Ecto neural progenitor cell (in vitro differentiated cells): ENCODE data around the gene CLSTN2.

Source experiments
- DNase-seq: peaks from one replicate; pipeline ENCODE4 v3.0.0-alpha.2; 2018; ENCODE audit warnings: low spot score

CLSTN2 gene

GRCh38 chr3:140148824-140149390, 213.9 kb downstream of the CLSTN2 start:
- no peak for DNase-seq

- DNase-seq = no peak
These were observed 216.3 kb downstream of the CLSTN2 start for GRCh38 chr3:140151321-140151720.

GRCh38 chr3:140152851-140153639, 218.1 kb downstream of the CLSTN2 start:
- DNase-seq = no peak

- DNase-seq = no peak
These were observed 218.8 kb downstream of the CLSTN2 start for GRCh38 chr3:140153736-140154135.

DNA sequence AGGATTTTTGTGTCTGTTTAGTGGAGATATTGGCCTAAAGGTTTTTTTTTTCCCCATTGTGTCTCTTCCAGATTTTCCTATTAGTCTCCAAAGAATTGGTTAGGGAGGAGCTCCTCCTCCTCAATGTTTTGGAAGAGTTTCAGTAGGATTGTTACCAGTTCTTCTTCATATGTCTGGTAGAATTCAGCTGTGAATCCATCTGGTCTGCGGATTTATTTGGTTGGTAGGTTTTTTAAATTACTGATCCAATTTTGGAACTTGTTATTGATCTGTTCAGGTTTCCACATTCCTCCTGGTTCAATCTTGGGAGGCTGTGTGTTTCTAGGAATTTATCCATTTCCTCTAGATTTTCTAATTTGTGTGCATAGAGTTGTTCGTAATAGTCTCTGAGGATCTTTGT, 222.2 kb downstream of the CLSTN2 start:
- no peak for DNase-seq

DNA sequence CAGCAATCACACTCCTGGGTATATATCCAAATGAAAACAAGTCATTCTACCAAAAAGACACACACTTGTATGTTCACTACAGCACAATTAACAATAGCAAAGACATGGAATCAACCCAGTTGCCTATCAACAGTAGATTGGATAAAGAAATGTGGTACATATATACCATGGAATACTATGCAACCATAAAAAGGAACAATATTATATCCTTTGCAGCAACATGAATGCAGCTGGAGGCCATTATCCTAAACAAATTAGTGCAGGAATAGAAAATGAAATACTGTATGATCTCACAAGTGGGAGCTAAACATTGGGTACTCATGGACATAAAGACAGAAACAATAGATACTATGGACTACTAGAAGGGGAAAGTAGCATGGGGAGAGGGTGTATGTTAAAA, 224.7 kb downstream of the CLSTN2 start:
- DNase-seq = no peak

- DNase-seq = no peak
These were observed 225.6 kb downstream of the CLSTN2 start for GRCh38 chr3:140160553-140160952.

DNA sequence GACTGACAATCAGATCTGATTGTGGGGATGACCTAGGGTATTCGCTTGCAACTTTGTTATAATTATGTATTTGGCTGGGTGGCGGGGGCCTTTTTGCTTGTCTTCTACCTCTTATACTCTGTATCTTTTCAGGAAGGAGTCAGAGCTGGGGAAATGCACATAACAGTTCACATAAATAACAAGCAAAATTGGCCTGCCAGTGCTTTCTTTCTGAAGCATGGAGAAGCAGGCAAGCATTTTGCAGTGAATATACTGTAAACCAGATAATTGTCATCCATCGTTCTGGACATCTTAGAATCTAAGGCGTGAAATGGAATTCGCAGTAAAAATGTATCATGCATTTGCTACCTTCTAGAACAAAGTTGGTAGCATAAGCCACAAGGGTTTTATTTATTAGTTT, 227.6 kb downstream of the CLSTN2 start:
- no peak for DNase-seq

GRCh38 chr3:140163159-140163763, 228.3 kb downstream of the CLSTN2 start:
- no peak for DNase-seq

DNA sequence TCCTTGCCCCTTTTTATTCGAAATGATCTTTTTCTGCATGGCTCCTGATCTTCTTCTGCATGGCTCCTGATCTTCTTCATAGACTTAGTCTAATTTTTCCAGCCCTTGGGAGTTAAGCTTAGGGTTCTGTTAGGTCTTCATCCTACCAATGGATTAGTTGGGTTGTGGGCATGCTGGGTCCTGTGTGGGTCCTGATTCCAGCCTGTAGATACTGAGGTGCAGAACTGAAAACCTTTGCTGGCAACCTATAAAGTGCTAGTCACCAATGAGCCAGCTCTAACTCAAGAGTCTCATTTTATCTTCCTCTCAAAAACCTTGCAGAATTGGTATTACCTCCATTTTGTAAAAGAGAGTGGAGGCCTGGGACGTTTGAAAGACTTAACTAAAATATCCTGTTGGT, 229.2 kb downstream of the CLSTN2 start:
- no peak for DNase-seq

- DNase-seq = no peak
These were observed 230.1 kb downstream of the CLSTN2 start for GRCh38 chr3:140164922-140165590.

DNA sequence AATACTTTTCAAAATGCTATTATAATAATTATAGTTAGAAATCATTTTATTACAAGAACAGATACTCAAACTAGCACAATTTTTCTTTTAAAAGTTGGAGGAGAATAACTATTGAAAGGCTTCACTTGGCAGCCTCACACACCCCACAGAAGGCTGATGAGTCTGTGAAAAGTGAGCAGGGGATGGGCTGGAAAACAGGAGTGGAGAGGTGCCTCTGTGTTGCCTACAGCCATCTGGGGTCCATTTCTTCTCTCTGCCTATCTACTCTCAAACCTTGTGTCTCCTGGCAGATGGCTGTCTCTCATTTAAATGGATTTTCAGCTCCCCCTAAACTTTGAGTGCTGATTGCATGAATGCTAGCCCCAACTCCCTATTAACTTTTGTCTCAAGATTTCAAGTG, 230.8 kb downstream of the CLSTN2 start:
- DNase-seq = no peak

GRCh38 chr3:140166861-140167599, 232.0 kb downstream of the CLSTN2 start:
- no peak for DNase-seq

DNA sequence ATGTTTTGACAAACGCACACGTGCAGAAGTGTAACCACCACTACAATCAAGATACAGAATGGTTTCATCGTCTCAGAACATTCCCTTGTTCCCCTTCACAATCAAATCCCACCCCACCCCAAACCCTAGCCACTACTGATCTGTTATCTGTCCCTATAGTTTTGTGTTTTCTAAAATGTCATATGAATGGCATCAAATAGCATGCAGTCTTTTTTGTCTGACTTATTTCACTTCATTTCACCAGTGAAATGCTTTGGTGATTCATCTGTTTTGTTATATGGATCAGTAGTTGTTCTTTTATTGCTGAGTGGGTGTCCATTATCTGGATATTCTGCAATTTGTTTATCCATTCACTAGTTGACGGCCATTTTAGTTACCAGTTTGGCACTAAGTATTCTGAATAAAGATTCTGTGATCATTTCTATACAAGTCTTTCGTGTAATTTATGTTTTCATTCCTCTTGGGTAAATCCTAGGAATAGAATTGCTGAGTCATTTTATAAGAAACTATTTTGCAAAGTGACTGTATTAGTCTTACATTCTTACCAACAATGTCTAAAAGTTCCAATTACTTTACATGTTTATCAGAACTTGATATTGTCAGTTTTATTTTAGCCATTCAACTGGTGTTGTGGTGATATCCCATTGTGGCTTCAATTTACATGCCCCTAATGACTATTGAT, 232.8 kb downstream of the CLSTN2 start:
- DNase-seq = no peak

DNA sequence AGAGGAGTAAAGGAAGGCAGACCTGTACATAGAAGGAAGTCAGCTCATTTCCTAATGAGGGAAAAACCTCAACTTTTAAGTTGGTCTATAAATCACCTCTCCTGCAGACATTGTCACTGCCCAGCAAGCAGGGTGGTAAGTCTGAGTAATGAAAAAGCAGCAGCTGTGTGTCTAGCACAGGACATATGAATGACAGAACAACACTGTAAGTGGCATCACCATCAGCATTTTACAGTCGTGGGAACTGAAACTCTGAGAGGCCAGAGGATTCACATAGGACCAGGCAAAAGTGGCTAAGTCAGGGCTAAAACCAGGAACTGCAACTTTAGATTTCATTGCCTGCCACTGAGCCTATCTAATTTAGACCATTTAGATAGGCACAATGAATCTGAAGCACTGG, 235.6 kb downstream of the CLSTN2 start:
- no peak for DNase-seq

DNA sequence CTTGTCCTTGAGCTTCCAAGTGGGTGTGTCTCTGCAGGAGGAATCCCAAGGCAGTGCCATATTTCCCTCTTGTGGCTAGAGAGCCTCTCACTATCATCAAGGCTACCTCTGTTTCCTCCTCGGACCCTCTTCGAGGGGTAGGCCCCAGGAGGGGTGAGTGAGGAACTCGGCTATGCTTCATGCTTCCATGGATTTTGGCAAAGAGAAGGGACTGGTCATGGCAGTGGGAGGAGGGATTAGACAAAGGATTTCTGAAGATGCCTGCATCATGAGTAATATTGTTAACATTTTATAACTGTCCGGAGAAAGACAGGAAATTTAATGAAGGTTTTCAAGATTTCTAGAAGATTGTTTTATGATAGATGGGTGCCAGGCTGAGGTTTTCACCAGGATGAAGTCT, 241.5 kb downstream of the CLSTN2 start:
- no peak for DNase-seq

- no peak for DNase-seq
These were observed 243.0 kb downstream of the CLSTN2 start for GRCh38 chr3:140177943-140178342.

DNA sequence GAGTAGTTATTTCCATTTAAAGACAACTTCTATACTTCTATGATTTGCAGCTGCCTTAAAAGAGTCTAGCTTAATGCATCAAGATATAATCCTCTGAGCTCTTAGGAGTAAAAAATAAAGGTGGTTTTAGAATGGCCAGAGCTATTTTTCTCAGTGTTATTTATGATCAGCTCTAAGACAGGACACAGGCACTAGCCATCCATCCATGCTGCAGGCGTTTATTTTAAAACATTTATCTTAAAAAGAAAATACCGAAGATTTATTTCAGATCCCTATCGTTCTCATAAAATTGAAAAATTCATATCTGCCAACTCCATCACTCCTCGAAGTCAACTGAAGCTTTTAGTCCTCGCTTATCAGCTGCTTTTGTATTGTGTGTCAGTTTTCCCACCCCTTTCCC, 243.5 kb downstream of the CLSTN2 start:
- no peak for DNase-seq

DNA sequence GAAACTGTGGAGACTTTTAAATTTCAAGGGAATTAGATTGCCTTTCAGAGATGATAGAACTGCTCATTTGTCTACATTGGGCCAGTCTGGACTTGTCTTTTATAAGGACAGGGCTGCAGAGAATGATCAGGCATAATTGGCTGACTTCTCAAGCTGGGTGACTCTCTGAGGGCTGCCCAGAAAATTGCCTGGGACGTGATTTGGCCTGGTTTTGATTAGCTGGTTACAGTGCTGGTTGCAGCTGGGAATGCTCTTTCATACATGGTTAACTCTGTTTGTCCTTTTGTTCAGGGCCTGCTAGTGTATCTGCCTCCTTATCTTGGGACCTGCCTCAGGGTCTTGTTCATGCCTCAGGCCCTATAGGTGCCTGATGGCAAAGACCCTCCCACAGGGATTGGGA, 245.6 kb downstream of the CLSTN2 start:
- DNase-seq = no peak

- DNase-seq = no peak
These were observed 250.4 kb downstream of the CLSTN2 start for GRCh38 chr3:140185375-140185774.

DNA sequence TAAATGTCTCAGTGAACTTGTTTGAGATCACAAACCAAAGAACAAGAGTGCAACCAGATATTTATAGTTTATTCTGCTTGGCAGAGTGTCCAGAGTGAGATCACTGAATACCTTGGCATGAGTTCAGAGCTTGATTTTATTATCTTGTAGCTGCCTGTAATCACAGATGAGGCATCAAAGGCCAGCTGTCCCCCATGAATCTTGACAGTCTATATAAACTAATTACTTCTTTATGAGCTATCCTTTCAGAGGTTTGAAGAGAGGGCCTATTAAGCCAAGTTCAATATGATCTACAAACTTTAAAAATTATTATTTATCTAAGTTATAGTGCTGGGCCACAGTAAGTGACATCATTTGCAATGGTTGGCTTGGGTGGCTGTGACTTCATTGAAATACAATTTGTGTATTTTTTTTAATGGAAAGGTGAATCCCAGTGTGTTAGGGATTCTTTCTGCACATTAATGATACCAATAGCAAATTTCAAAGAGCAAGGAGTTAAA, 251.5 kb downstream of the CLSTN2 start:
- no peak for DNase-seq

GRCh38 chr3:140187028-140187427, 252.0 kb downstream of the CLSTN2 start:
- no peak for DNase-seq
